A549 (cell line): ENCODE data around the gene GATA2.

ENCODE experiments used
- CHD2 ChIP-seq: fragments of 150-350 bp; IDR thresholded peaks from 2 replicates; pipeline ENCODE4 v1.6.1; 2014; ENCODE audit warnings: low read length; ENCODE audit not compliant: partially characterized antibody
- EP300 ChIP-seq, 2 experiments: fragments of >200 bp; sonication (Bioruptor Twin); formaldehyde crosslinking; IDR thresholded peaks; 2 replicates in 1 of 2; 3 replicates in 1 of 2; pipeline ENCODE4 v1.6.1; 2016 to 2017
- POLR2A ChIP-seq: IDR thresholded peaks from 2 replicates; pipeline ENCODE4 v1.6.1; 2012; ENCODE audit warnings: mild to moderate bottlenecking, low read length
- RAD21 ChIP-seq, 2 experiments: fragments of >200 bp in 1 of 2; sonication (Bioruptor Twin) in 1 of 2; formaldehyde crosslinking in 1 of 2; IDR thresholded peaks in 1 of 2; conservative IDR thresholded peaks in 1 of 2; 2 replicates in 1 of 2; 3 replicates in 1 of 2; pipeline ENCODE4 v1.6.1; 2012 to 2018; ENCODE audit warnings: inconsistent platforms in 1 of 2
- RARB ChIP-seq: fragments of 250-450 bp; sonication (Bioruptor Pico); IDR thresholded peaks from 2 replicates; pipeline ENCODE4 v1.8.0; 2021; ENCODE audit warnings: mild to moderate bottlenecking, moderate library complexity
- RFX5 ChIP-seq: fragments of 450-650 bp; IDR thresholded peaks from 2 replicates; pipeline ENCODE4 v1.7.1; 2014; ENCODE audit warnings: antibody characterized with exemption, mild to moderate bottlenecking, moderate library complexity
- ZFP36 ChIP-seq: fragments of 450-650 bp; IDR thresholded peaks from 2 replicates; pipeline ENCODE4 v1.6.1; 2014; ENCODE audit warnings: borderline replicate concordance; ENCODE audit not compliant: partially characterized antibody
- TF ChIP-seq, protein P1 (sequence below): fragments of >200 bp; sonication (Bioruptor Twin); formaldehyde crosslinking; IDR thresholded peaks from 3 replicates; pipeline ENCODE4 v1.5.1; 2016

- TF ChIP-seq RARB (CRISPR knock-in tag) (no peak), EP300 (IDR thresholded peaks at IDR 0.05) (no peak), ZFP36 (no peak), RAD21 (conservative IDR thresholded peaks at IDR 0.05 in 1 of 2, IDR thresholded peaks at IDR 0.05 in 1 of 2) (no peak), RFX5 (no peak), CHD2 (no peak), POLR2A (no peak)
- TF ChIP-seq, protein P1, sequence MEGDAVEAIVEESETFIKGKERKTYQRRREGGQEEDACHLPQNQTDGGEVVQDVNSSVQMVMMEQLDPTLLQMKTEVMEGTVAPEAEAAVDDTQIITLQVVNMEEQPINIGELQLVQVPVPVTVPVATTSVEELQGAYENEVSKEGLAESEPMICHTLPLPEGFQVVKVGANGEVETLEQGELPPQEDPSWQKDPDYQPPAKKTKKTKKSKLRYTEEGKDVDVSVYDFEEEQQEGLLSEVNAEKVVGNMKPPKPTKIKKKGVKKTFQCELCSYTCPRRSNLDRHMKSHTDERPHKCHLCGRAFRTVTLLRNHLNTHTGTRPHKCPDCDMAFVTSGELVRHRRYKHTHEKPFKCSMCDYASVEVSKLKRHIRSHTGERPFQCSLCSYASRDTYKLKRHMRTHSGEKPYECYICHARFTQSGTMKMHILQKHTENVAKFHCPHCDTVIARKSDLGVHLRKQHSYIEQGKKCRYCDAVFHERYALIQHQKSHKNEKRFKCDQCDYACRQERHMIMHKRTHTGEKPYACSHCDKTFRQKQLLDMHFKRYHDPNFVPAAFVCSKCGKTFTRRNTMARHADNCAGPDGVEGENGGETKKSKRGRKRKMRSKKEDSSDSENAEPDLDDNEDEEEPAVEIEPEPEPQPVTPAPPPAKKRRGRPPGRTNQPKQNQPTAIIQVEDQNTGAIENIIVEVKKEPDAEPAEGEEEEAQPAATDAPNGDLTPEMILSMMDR, result no peak
Measured at GRCh38 chr3:128452120-128452519, 40.9 kb downstream of the GATA2 start.
